Right atrium auricular region (tissue), 2 donors: ENCODE results near the gene DNAH10. TPM values are rescaled to one million over a fixed set of nuclear protein-coding genes. Genes with fewer than 3 reads are reported as not detected.

Source experiments
- DNase-seq: peaks from one replicate; pipeline ENCODE4 v3.0.0-alpha.2; 2019; ENCODE audit warnings: low spot score
- H3K27ac ChIP-seq, 2 donors: fragments of 200-600 bp; sonication (generic); 1 replicate in 1 of 2; 2 replicates in 1 of 2; pipeline ENCODE4 v1.5.1; 2016 to 2019
- H3K27me3 ChIP-seq, 2 donors: fragments of 200-600 bp; sonication (generic); one replicate each; pipeline versions ENCODE4 v1.5.1 to v1.6.0; 2017 to 2019
- H3K36me3 ChIP-seq: fragments of 200-600 bp; sonication (generic); one replicate; pipeline ENCODE4 v1.5.1; 2016
- H3K4me1 ChIP-seq, 2 donors: fragments of 200-600 bp; sonication (generic); one replicate each; pipeline versions ENCODE4 v1.5.1 to v1.6.0; 2017 to 2019
- H3K4me3 ChIP-seq, 2 donors: fragments of 200-600 bp; sonication (generic); 1 replicate in 1 of 2; 2 replicates in 1 of 2; pipeline ENCODE4 v1.5.1; 2017 to 2019; ENCODE audit warnings: mild to moderate bottlenecking in 1 of 2, moderate library complexity in 1 of 2
- H3K9me3 ChIP-seq, 2 donors: fragments of 200-600 bp; sonication (generic); one replicate each; pipeline ENCODE4 v1.5.1; 2019
- CTCF ChIP-seq, 2 donors: fragments of 200-600 bp; sonication (generic); IDR thresholded peaks; one replicate each; pipeline ENCODE4 v1.5.1; 2019; ENCODE audit warnings: antibody characterized with exemption in 2 of 2
- total RNA-seq, 2 donors: library from RNA; depleted of rRNA; stranded (reverse); fragments of >200 nt; gene quantifications; one replicate each; pipeline ENCODE4 v1.1.0, GENCODE V29; 2016

The DNAH10 gene
- total RNA-seq, 2 donors from 2014 or later: 0.11 TPM; not detected in 1

GRCh38 chr12:123845881-123846280 lies 83.8 kb downstream of the DNAH10 start:
- Histone ChIP-seq H3K27me3 (no peaks in the 10 kb centered on the region), H3K4me3 (no peak overlapping the region), H3K27ac (no peak overlapping the region), H3K4me1 (no peaks in the 10 kb centered on the region), H3K9me3 (no peaks in the 10 kb centered on the region), H3K36me3 (no peaks in the 10 kb centered on the region)
- no peak for TF ChIP-seq CTCF (IDR thresholded peaks at IDR 0.05)
- no peak for DNase-seq

GRCh38 chr12:123846340-123846739 lies 84.2 kb downstream of the DNAH10 start:
- Histone ChIP-seq H3K27me3 (no peaks in the 10 kb centered on the region), H3K36me3 (no peaks in the 10 kb centered on the region), H3K9me3 (no peaks in the 10 kb centered on the region), H3K27ac (no peak overlapping the region), H3K4me3 (no peak overlapping the region), H3K4me1 (no peaks in the 10 kb centered on the region)
- TF ChIP-seq CTCF (IDR thresholded peaks at IDR 0.05): no peak
- DNase-seq: no peak

- Histone ChIP-seq H3K27ac (no peak overlapping the region), H3K36me3 (no peaks in the 10 kb centered on the region), H3K4me1 (no peaks in the 10 kb centered on the region), H3K27me3 (no peaks in the 10 kb centered on the region), H3K4me3 (no peak overlapping the region), H3K9me3 (no peaks in the 10 kb centered on the region)
- DNase-seq: no peak
- no peak for TF ChIP-seq CTCF (IDR thresholded peaks at IDR 0.05)
Observed at GRCh38 chr12:123847019-123847418, 84.9 kb downstream of the DNAH10 start.

- no peaks in the 10 kb centered on the region for H3K36me3 ChIP-seq
- no peak overlapping the region for H3K27ac ChIP-seq
- no peak for TF ChIP-seq CTCF (IDR thresholded peaks at IDR 0.05)
- H3K4me1 ChIP-seq: no peaks in the 10 kb centered on the region
- H3K27me3 ChIP-seq: no peaks in the 10 kb centered on the region
- H3K9me3 ChIP-seq: no peaks in the 10 kb centered on the region
- no peak for DNase-seq
- H3K4me3 ChIP-seq: no peak overlapping the region
Observed at GRCh38 chr12:123847876-123848275, 85.8 kb downstream of the DNAH10 start.

- Histone ChIP-seq H3K27ac (no peak overlapping the region), H3K4me3 (no peak overlapping the region), H3K36me3 (no peaks in the 10 kb centered on the region), H3K27me3 (no peaks in the 10 kb centered on the region), H3K9me3 (no peaks in the 10 kb centered on the region), H3K4me1 (no peaks in the 10 kb centered on the region)
- no peak for DNase-seq
- no peak for TF ChIP-seq CTCF (IDR thresholded peaks at IDR 0.05)
Observed at GRCh38 chr12:123849517-123849916, 87.4 kb downstream of the DNAH10 start.
